Left lobe of liver (tissue), 2 donors: ENCODE data around the gene FTHL17. TPM values are rescaled to one million over a fixed set of nuclear protein-coding genes. Genes with fewer than 3 reads are reported as not detected.

ENCODE experiments used
- ATAC-seq: fragments of 200-7000 bp; cut with Tn5 transposase; one replicate; pipeline ENCODE4 v1.9.1; 2020; ENCODE audit warnings: mild to moderate bottlenecking, moderate library complexity
- DNase-seq: peaks from one replicate; pipeline ENCODE4 v3.0.0-alpha.2; 2020; ENCODE audit warnings: low spot score
- total RNA-seq: library from RNA; stranded (reverse); gene quantifications from one replicate; pipeline ENCODE4 v1.2.1, GENCODE V29; 2021
- donor health status: DM: no; HTN: no; CAD: no; lungs with moderate emphysema.
- donor health status: DM: no; HTN: yes; CAD: no.

The FTHL17 gene
- total RNA-seq = not detected

- DNase-seq = no peak
- ATAC-seq = no peak
Measured at GRCh38 chrX:31071725-31072124, at the start of gene FTHL17. Gene FTHL17, minus strand, starts transcription at chrX:31072041. Its CDS starts 88 bp downstream, at chrX:31071953.

GRCh38 chrX:31117266-31117665 lies 45.4 kb upstream of the FTHL17 start:
- DNase-seq = no peak
- ATAC-seq = peak; percentile 13

- no peak for ATAC-seq
- DNase-seq = no peak
Measured at GRCh38 chrX:31115398-31115797, 43.6 kb upstream of the FTHL17 start.

- DNase-seq = no peak
- ATAC-seq = no peak
Measured at GRCh38 chrX:31114858-31115257, 43.0 kb upstream of the FTHL17 start.

- DNase-seq = no peak
- no peak for ATAC-seq
Measured at GRCh38 chrX:31112226-31112999, 40.6 kb upstream of the FTHL17 start.

- ATAC-seq = no peak
- DNase-seq = no peak
Measured at GRCh38 chrX:31110657-31111056, 38.8 kb upstream of the FTHL17 start.

- ATAC-seq = no peak
- DNase-seq = no peak
Measured at GRCh38 chrX:31099536-31100090, 27.8 kb upstream of the FTHL17 start.

GRCh38 chrX:31098079-31098478 lies 26.2 kb upstream of the FTHL17 start:
- DNase-seq (no peak), ATAC-seq (no peak)

GRCh38 chrX:31093639-31093975 lies 21.8 kb upstream of the FTHL17 start:
- DNase-seq (no peak), ATAC-seq (no peak)

GRCh38 chrX:31092970-31093638 lies 21.3 kb upstream of the FTHL17 start:
- no peak for DNase-seq
- ATAC-seq = no peak

GRCh38 chrX:31092476-31092875 lies 20.6 kb upstream of the FTHL17 start:
- DNase-seq (no peak), ATAC-seq (no peak)

- no peak for ATAC-seq
- DNase-seq = no peak
Measured at GRCh38 chrX:31091819-31092218, 20.0 kb upstream of the FTHL17 start.

GRCh38 chrX:31074522-31074921 lies 2.7 kb upstream of the FTHL17 start:
- DNase-seq (no peak), ATAC-seq (no peak)

GRCh38 chrX:31071262-31071661 lies 579 bp downstream of the FTHL17 start:
- ATAC-seq (no peak), DNase-seq (no peak)

GRCh38 chrX:31070057-31070468 lies 1.8 kb downstream of the FTHL17 start:
- ATAC-seq = no peak

GRCh38 chrX:31063114-31063513 lies 8.7 kb downstream of the FTHL17 start:
- no peak for ATAC-seq
- DNase-seq = no peak

More at GRCh38 chrX:31070057-31070468, 1.8 kb downstream of the FTHL17 start:
- no peak for DNase-seq

GRCh38 chrX:31061091-31061490 lies 10.8 kb downstream of the FTHL17 start:
- ATAC-seq (no peak), DNase-seq (no peak)

- ATAC-seq (no peak), DNase-seq (no peak)
Measured at GRCh38 chrX:31060016-31060415, 11.8 kb downstream of the FTHL17 start.

GRCh38 chrX:31058284-31058683 lies 13.6 kb downstream of the FTHL17 start:
- no peak for ATAC-seq

GRCh38 chrX:31057691-31058090 lies 14.2 kb downstream of the FTHL17 start:
- DNase-seq (no peak), ATAC-seq (no peak)

More at GRCh38 chrX:31058284-31058683, 13.6 kb downstream of the FTHL17 start:
- DNase-seq = no peak

GRCh38 chrX:31057291-31057690 lies 14.6 kb downstream of the FTHL17 start:
- DNase-seq = no peak
- ATAC-seq = no peak

- DNase-seq (no peak), ATAC-seq (no peak)
Measured at GRCh38 chrX:31053621-31054020, 18.2 kb downstream of the FTHL17 start.
